Liver (tissue), 9 donors: ENCODE data around the gene ITPRIPL2. TPM values are rescaled to one million over a fixed set of nuclear protein-coding genes. Genes with fewer than 3 reads are reported as not detected.

Experiments
- DNase-seq: peaks from one replicate; pipeline ENCODE4 v3.0.0-alpha.2; 2017; ENCODE audit warnings: low spot score
- H3K27ac ChIP-seq, 2 donors: one replicate each; pipeline ENCODE4 v1.7.0; 2013; ENCODE audit warnings: inconsistent platforms in 2 of 2, low read length in 2 of 2, control low read depth in 1 of 2, low read depth in 1 of 2, mild to moderate bottlenecking in 1 of 2
- H3K27me3 ChIP-seq, 4 donors: one replicate each; pipeline versions ENCODE4 v1.6.1 to v1.7.0; 2013; ENCODE audit warnings: low read length in 3 of 4, inconsistent platforms in 1 of 4, mild to moderate bottlenecking in 1 of 4, moderate library complexity in 1 of 4; ENCODE audit not compliant: control insufficient read depth in 4 of 4, insufficient read depth in 4 of 4
- H3K36me3 ChIP-seq, 4 donors: one replicate each; pipeline versions ENCODE4 v1.6.1 to v1.7.0; 2013; ENCODE audit warnings: low read length in 3 of 4, mild to moderate bottlenecking in 3 of 4, low read depth in 1 of 4, moderate library complexity in 1 of 4; ENCODE audit not compliant: control insufficient read depth in 4 of 4, insufficient read depth in 3 of 4
- H3K4me1 ChIP-seq, 4 donors: one replicate each; pipeline versions ENCODE4 v1.6.1 to v1.7.0; 2013; ENCODE audit warnings: low read length in 3 of 4, mild to moderate bottlenecking in 3 of 4, moderate library complexity in 1 of 4; ENCODE audit not compliant: control insufficient read depth in 4 of 4, insufficient read depth in 4 of 4
- H3K4me3 ChIP-seq, 3 donors: one replicate each; pipeline versions ENCODE4 v1.6.1 to v1.7.0; 2013; ENCODE audit warnings: low read length in 3 of 3, control low read depth in 1 of 3, low read depth in 1 of 3, mild to moderate bottlenecking in 1 of 3
- H3K9ac ChIP-seq, 2 donors: one replicate each; pipeline ENCODE4 v1.7.0; 2013; ENCODE audit warnings: low read length in 2 of 2, mild to moderate bottlenecking in 2 of 2, moderate library complexity in 2 of 2, control low read depth in 1 of 2, low read depth in 1 of 2
- H3K9me3 ChIP-seq, 4 donors: one replicate each; pipeline versions ENCODE4 v1.6.1 to v1.7.0; 2013; ENCODE audit warnings: low read length in 3 of 4; ENCODE audit not compliant: control insufficient read depth in 4 of 4
- EGR1 ChIP-seq, 2 donors: IDR thresholded peaks; 2 replicates each; pipeline ENCODE4 v1.6.1; 2016 to 2018; ENCODE audit warnings: antibody characterized with exemption in 2 of 2, low read depth in 2 of 2
- GABPA ChIP-seq, 2 donors: IDR thresholded peaks in 1 of 2; conservative IDR thresholded peaks in 1 of 2; 2 replicates each; pipeline ENCODE4 v1.6.1; 2016; ENCODE audit warnings: antibody characterized with exemption in 2 of 2, mild to moderate bottlenecking in 1 of 2, moderate library complexity in 1 of 2
- RAD21 ChIP-seq, 2 donors: IDR thresholded peaks; 2 replicates each; pipeline ENCODE4 v1.6.1; 2016; ENCODE audit warnings: antibody characterized with exemption in 2 of 2, mild to moderate bottlenecking in 2 of 2
- WGBS: extraction: QIAGEN DNeasy Blood & Tissue Kit; methylation state at CpG from one replicate; pipeline ENCODE4 v1.1.7; 2013; 5-methylcytosine and 5-hydroxymethylcytosine counted together
- polyA plus RNA-seq, 2 donors: library from polyadenylated mRNA; stranded (reverse) in 1 of 2; unstranded in 1 of 2; fragments of 200-250 nt in 1 of 2; fragments of >200 nt in 1 of 2; fragmentation: Nextera tagmentation in 1 of 2; extraction: Ambion mirVana in 1 of 2; gene quantifications; one replicate each; pipeline versions ENCODE4 v1.2.1 to v1.2.3, GENCODE V29; 2013 to 2015
- total RNA-seq, 2 donors: library from RNA; depleted of rRNA; stranded (reverse); fragments of >200 nt; gene quantifications; one replicate each; pipeline ENCODE4 v1.2.3, GENCODE V29; 2014
- TF ChIP-seq, protein P1 (sequence below): fragments of 150-350 bp; IDR thresholded peaks from 2 replicates; pipeline ENCODE4 v1.5.1; 2017; ENCODE audit warnings: improper control_type of control experiment, low read depth, low read length; ENCODE audit not compliant: missing input control
- donor health status: healthy.
- donor health status: healthy.
- donor health status: healthy.
- donor health status: healthy.
- donor health status: healthy.

The ITPRIPL2 gene
- total and polyA plus RNA-seq, 4 donors, result 2.2 to 14.3 (median 5.5) TPM

DNA sequence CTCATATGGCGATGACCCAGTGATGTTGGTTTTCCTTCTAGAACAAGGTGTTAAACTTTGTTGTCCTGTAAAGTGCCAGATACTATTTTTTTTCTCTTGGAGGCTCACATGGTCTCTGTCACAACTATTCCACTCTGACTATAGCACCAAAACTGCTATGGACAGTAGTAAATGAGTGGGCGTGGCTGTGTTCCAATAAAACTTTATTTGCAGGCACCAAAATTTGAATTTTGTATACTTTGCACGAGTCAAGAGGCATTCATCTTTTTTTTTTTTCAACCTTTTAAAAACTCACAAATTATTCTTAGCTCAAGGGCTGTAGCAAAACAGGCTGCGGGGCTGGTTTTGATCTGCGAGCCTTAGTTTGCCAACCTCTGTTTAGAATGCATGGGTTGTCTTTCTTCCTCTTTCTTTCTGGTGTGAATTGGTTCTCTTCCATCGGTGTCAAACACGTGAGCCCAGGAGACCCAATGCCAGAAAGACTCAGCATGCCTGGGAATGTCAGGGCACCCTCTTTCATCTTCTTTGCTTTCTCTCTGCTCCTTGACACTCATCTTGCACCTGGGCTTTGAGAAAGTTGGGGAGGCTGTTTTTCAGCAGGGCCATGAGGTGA, 56.4 kb downstream of the ITPRIPL2 start:
- Histone ChIP-seq H3K9ac (no peak overlapping the region), H3K27ac (no peak overlapping the region), H3K9me3 (no peaks in the 10 kb centered on the region), H3K4me1 (peaks cover 0 to 16% (median 5%) of the 10 kb centered on the region in 4 donors), H3K27me3 (no peaks in the 10 kb centered on the region), H3K36me3 (no peaks in the 10 kb centered on the region), H3K4me3 (no peak overlapping the region)
- WGBS, result 94% methylated on average over 7 of the region's 7 CpGs
- no peak for TF ChIP-seq EGR1 (IDR thresholded peaks at IDR 0.05; ENCODE audit: low read depth in 2 of 2)
- TF ChIP-seq, protein P1, sequence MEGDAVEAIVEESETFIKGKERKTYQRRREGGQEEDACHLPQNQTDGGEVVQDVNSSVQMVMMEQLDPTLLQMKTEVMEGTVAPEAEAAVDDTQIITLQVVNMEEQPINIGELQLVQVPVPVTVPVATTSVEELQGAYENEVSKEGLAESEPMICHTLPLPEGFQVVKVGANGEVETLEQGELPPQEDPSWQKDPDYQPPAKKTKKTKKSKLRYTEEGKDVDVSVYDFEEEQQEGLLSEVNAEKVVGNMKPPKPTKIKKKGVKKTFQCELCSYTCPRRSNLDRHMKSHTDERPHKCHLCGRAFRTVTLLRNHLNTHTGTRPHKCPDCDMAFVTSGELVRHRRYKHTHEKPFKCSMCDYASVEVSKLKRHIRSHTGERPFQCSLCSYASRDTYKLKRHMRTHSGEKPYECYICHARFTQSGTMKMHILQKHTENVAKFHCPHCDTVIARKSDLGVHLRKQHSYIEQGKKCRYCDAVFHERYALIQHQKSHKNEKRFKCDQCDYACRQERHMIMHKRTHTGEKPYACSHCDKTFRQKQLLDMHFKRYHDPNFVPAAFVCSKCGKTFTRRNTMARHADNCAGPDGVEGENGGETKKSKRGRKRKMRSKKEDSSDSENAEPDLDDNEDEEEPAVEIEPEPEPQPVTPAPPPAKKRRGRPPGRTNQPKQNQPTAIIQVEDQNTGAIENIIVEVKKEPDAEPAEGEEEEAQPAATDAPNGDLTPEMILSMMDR, result no peak
- TF ChIP-seq RAD21 (IDR thresholded peaks at IDR 0.05), result no peak
- no peak for TF ChIP-seq GABPA (IDR thresholded peaks at IDR 0.05 in 1 of 2, conservative IDR thresholded peaks at IDR 0.05 in 1 of 2)
- DNase-seq, result no peak

Other genes with a start within 250 kb of the ITPRIPL2 start
- gene SMG1, start 187.6 kb upstream of the ITPRIPL2 start, total RNA-seq, result 10 to 100 TPM; 36.8 to 70.8 TPM
- 1 to 10 TPM; 5.3 to 7.7 TPM for gene SMG1, start 187.6 kb upstream of the ITPRIPL2 start, polyA plus RNA-seq
- gene TMC7, start 130.0 kb upstream of the ITPRIPL2 start, total RNA-seq, result under 1 TPM; 0.08 to 0.42 TPM
- gene TMC7, start 130.0 kb upstream of the ITPRIPL2 start, polyA plus RNA-seq, result under 1 TPM; 0.06 to 0.10 TPM
- 10 to 100 TPM in 1 of 2 donors, 1 to 10 TPM in 1; 8.1 to 10.8 TPM for gene COQ7, start 46.4 kb upstream of the ITPRIPL2 start, total RNA-seq
- 1 to 10 TPM; 5.3 to 6.4 TPM for gene COQ7, start 46.4 kb upstream of the ITPRIPL2 start, polyA plus RNA-seq
- 1 to 10 TPM; 2.5 to 4.9 TPM for gene SYT17, start 54.3 kb downstream of the ITPRIPL2 start, total RNA-seq
- gene SYT17, start 54.3 kb downstream of the ITPRIPL2 start, polyA plus RNA-seq, result 1 to 10 TPM; 6.1 to 7.7 TPM
- gene CLEC19A, start 171.8 kb downstream of the ITPRIPL2 start, total RNA-seq, result not detected
- not detected for gene CLEC19A, start 171.8 kb downstream of the ITPRIPL2 start, polyA plus RNA-seq